GM23338 (cell line): ENCODE measurements around the gene GNPTG. TPM values are rescaled to one million over a fixed set of nuclear protein-coding genes. Genes with fewer than 3 reads are reported as not detected.

Experiments
- ATAC-seq: fragments of 200-7000 bp; cut with Tn5 transposase; 3 replicates; pipeline ENCODE4 v1.9.1; 2020
- DNase-seq: peaks from one replicate; pipeline ENCODE4 v3.0.0-alpha.2; 2015; ENCODE audit warnings: low spot score
- H2AFZ ChIP-seq: fragments of 200-600 bp; sonication (generic); 2 replicates; pipeline ENCODE4 v1.8.0; 2016; ENCODE audit warnings: antibody characterized with exemption, mild to moderate bottlenecking, moderate library complexity
- H3F3A ChIP-seq: fragments of 200-600 bp; sonication (generic); replicated peaks from 2 replicates; pipeline ENCODE4 v1.8.0; 2017; ENCODE audit warnings: antibody characterized with exemption, mixed run types, low read depth
- H3K27ac ChIP-seq: fragments of 200-600 bp; sonication (generic); 2 replicates; pipeline ENCODE4 v1.6.1; 2016; ENCODE audit warnings: low read depth
- H3K27me3 ChIP-seq: fragments of 200-600 bp; sonication (generic); 2 replicates; pipeline ENCODE4 v1.8.0; 2016; ENCODE audit warnings: mild to moderate bottlenecking, mixed run types, moderate library complexity; ENCODE audit not compliant: insufficient read depth
- H3K36me3 ChIP-seq: fragments of 200-600 bp; sonication (generic); 2 replicates; pipeline ENCODE4 v1.8.0; 2016; ENCODE audit warnings: mild to moderate bottlenecking; ENCODE audit not compliant: insufficient read depth
- H3K4me1 ChIP-seq: fragments of 200-600 bp; sonication (generic); 2 replicates; pipeline ENCODE4 v1.8.0; 2016; ENCODE audit warnings: mild to moderate bottlenecking, moderate library complexity; ENCODE audit not compliant: insufficient read depth
- H3K4me2 ChIP-seq: fragments of 200-600 bp; sonication (generic); 2 replicates; pipeline ENCODE4 v1.7.1; 2017; ENCODE audit warnings: mixed run types
- H3K4me3 ChIP-seq: fragments of 200-600 bp; sonication (generic); 2 replicates; pipeline ENCODE4 v1.6.1; 2016; ENCODE audit warnings: mixed run types
- H3K79me2 ChIP-seq: fragments of 200-600 bp; sonication (generic); replicated peaks from 2 replicates; pipeline ENCODE4 v1.8.0; 2017; ENCODE audit warnings: mild to moderate bottlenecking; ENCODE audit not compliant: insufficient read depth
- H3K9me2 ChIP-seq: fragments of 200-600 bp; sonication (generic); 2 replicates; pipeline ENCODE4 v1.8.0; 2017; ENCODE audit not compliant: insufficient read depth
- H4K20me1 ChIP-seq: fragments of 200-600 bp; sonication (generic); replicated peaks from 2 replicates; pipeline ENCODE4 v1.8.0; 2017; ENCODE audit warnings: mild to moderate bottlenecking; ENCODE audit not compliant: insufficient read depth
- H3K27ac Mint-ChIP-seq: 2 replicates; pipeline ENCODE4 v1.8.0; 2020; ENCODE audit warnings: inconsistent platforms, mild to moderate bottlenecking, moderate library complexity, mixed read lengths
- H3K27me3 Mint-ChIP-seq: 3 replicates; pipeline ENCODE4 v1.8.0; 2022; ENCODE audit warnings: low read depth, mild to moderate bottlenecking, moderate library complexity, mixed read lengths, inconsistent platforms; ENCODE audit not compliant: insufficient read depth, poor library complexity
- H3K36me3 Mint-ChIP-seq: 3 replicates; pipeline ENCODE4 v1.8.0; 2021; ENCODE audit warnings: low read depth, mild to moderate bottlenecking, inconsistent platforms, moderate library complexity, mixed read lengths
- H3K4me1 Mint-ChIP-seq: 3 replicates; pipeline ENCODE4 v1.8.0; 2020; ENCODE audit warnings: mild to moderate bottlenecking, inconsistent platforms, mixed read lengths
- H3K4me3 Mint-ChIP-seq: 3 replicates; pipeline ENCODE4 v1.8.0; 2021; ENCODE audit warnings: moderate library complexity, mild to moderate bottlenecking, inconsistent platforms, mixed read lengths
- H3K9me3 Mint-ChIP-seq: 3 replicates; pipeline ENCODE4 v1.8.0; 2020; ENCODE audit warnings: moderate library complexity, mild to moderate bottlenecking, inconsistent platforms, mixed read lengths
- CREB1 ChIP-seq: fragments of 250-450 bp; sonication (Bioruptor Pico); IDR thresholded peaks from 2 replicates; pipeline ENCODE4 v1.5.0; 2020; ENCODE audit warnings: low read depth, mild to moderate bottlenecking, moderate library complexity
- EZH2 ChIP-seq: fragments of 200-600 bp; sonication (generic); IDR thresholded peaks from one replicate; pipeline ENCODE4 v1.8.0; 2017; ENCODE audit warnings: antibody characterized with exemption, mild to moderate bottlenecking, low read depth; ENCODE audit not compliant: unreplicated experiment
- EZH2phosphoT487 ChIP-seq: fragments of 200-600 bp; sonication (generic); IDR thresholded peaks from one replicate; pipeline ENCODE4 v1.8.1; 2018; ENCODE audit warnings: antibody characterized with exemption; ENCODE audit not compliant: unreplicated experiment
- JUNB ChIP-seq: IDR thresholded peaks from one replicate; pipeline ENCODE4 v1.6.1; 2016; ENCODE audit warnings: antibody characterized with exemption; ENCODE audit not compliant: unreplicated experiment
- NANOG ChIP-seq: IDR thresholded peaks from 2 replicates; pipeline ENCODE4 v1.6.1; 2016; ENCODE audit warnings: antibody characterized with exemption, borderline replicate concordance
- POLR2AphosphoS5 ChIP-seq: IDR thresholded peaks from 2 replicates; pipeline ENCODE4 v1.6.1; 2016; ENCODE audit warnings: antibody characterized with exemption, low read depth
- STAT1 ChIP-seq: IDR thresholded peaks from one replicate; pipeline ENCODE4 v1.6.1; 2016; ENCODE audit warnings: antibody characterized with exemption; ENCODE audit not compliant: unreplicated experiment
- ZNF114 ChIP-seq: fragments of 250-450 bp; sonication (Bioruptor Pico); IDR thresholded peaks from 2 replicates; pipeline ENCODE4 v1.5.0; 2020; ENCODE audit warnings: mild to moderate bottlenecking, moderate library complexity
- ZNF331 ChIP-seq: fragments of 250-450 bp; sonication (Bioruptor Pico); IDR thresholded peaks from 2 replicates; pipeline ENCODE4 v1.5.0; 2020; ENCODE audit warnings: low read depth, mild to moderate bottlenecking, moderate library complexity
- polyA plus RNA-seq: library from polyadenylated mRNA; unstranded; fragments of >200 nt; fragmentation: Nextera tagmentation; extraction: Ambion mirVana; gene quantifications from 2 replicates; pipeline ENCODE4 v1.2.1, GENCODE V29; 2016
- total RNA-seq: library from RNA; depleted of rRNA; stranded (reverse); fragments of >200 nt; shearing (Covaris generic); gene quantifications from 2 replicates; pipeline ENCODE4 v1.2.3, GENCODE V29; 2014
- TF ChIP-seq, protein P1 (sequence below): fragments of 250-450 bp; sonication (Bioruptor Pico); IDR thresholded peaks from 2 replicates; pipeline ENCODE4 v1.5.0; 2020; ENCODE audit warnings: mild to moderate bottlenecking, moderate library complexity
- TF ChIP-seq, protein P2 (sequence below): IDR thresholded peaks from 2 replicates; pipeline ENCODE4 v1.6.1; 2016; ENCODE audit warnings: antibody characterized with exemption
- TF ChIP-seq, protein P3 (sequence below), 2 experiments: fragments of 200-600 bp in 1 of 2; sonication (generic) in 1 of 2; conservative IDR thresholded peaks; 2 replicates each; pipeline versions ENCODE4 v1.5.1 to v1.6.1; 2016 to 2017; ENCODE audit warnings: antibody characterized with exemption in 2 of 2, low read depth in 2 of 2, mild to moderate bottlenecking in 2 of 2, moderate library complexity in 1 of 2
- TF ChIP-seq, protein P4 (sequence below): IDR thresholded peaks from one replicate; pipeline ENCODE4 v1.6.1; 2018; ENCODE audit warnings: antibody characterized with exemption; ENCODE audit not compliant: unreplicated experiment

GNPTG gene
- total and polyA plus RNA-seq, 2 experiments from 2014 or later: 23.3 to 41.0 TPM

DNA sequence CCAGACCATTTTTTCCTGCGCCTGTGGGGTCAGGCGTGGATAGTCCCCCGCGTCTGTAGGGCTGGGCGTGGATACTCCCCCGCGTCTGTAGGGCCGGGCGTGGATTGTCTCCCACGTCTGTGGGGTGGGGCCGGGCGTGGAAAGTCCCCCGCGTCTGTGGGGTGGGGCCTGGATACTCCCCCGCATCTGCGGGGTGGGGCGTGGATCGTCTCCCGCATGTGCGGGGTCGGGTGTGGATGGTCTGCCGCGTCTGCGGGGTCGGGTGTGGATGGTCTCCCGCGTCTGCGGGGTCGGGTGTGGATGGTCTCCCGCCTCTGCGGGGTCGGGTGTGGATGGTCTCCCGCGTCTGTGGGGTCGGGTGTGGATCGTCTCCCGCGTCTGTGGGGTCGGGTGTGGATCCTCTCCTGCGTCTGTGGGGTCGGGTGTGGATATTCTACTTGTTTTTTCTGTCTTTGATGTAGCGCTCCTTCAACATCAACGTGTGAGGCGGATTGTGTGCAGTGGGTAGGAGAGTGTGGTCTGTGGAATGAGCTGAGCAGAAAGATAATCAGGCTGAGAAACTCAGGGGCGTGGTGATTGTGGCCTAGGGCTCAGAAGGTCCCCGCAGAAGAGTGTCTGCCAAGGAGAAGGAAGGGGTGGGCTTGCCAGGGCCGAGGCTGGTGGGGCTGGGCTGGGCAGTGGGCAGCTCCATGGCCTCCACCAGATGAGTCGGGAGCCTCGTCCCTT, 3.2 kb downstream of the GNPTG start:
- no peaks in the 10 kb centered on the region for H3K9me2 ChIP-seq
- TF ChIP-seq ZNF114 (no peak), NANOG (no peak), ZNF331 (CRISPR knock-in tag) (no peak), STAT1 (no peak), CREB1 (CRISPR knock-in tag) (no peak), POLR2AphosphoS5 (no peak), JUNB (no peak), EZH2 (no peak), EZH2phosphoT487 (no peak)
- TF ChIP-seq, protein P1, sequence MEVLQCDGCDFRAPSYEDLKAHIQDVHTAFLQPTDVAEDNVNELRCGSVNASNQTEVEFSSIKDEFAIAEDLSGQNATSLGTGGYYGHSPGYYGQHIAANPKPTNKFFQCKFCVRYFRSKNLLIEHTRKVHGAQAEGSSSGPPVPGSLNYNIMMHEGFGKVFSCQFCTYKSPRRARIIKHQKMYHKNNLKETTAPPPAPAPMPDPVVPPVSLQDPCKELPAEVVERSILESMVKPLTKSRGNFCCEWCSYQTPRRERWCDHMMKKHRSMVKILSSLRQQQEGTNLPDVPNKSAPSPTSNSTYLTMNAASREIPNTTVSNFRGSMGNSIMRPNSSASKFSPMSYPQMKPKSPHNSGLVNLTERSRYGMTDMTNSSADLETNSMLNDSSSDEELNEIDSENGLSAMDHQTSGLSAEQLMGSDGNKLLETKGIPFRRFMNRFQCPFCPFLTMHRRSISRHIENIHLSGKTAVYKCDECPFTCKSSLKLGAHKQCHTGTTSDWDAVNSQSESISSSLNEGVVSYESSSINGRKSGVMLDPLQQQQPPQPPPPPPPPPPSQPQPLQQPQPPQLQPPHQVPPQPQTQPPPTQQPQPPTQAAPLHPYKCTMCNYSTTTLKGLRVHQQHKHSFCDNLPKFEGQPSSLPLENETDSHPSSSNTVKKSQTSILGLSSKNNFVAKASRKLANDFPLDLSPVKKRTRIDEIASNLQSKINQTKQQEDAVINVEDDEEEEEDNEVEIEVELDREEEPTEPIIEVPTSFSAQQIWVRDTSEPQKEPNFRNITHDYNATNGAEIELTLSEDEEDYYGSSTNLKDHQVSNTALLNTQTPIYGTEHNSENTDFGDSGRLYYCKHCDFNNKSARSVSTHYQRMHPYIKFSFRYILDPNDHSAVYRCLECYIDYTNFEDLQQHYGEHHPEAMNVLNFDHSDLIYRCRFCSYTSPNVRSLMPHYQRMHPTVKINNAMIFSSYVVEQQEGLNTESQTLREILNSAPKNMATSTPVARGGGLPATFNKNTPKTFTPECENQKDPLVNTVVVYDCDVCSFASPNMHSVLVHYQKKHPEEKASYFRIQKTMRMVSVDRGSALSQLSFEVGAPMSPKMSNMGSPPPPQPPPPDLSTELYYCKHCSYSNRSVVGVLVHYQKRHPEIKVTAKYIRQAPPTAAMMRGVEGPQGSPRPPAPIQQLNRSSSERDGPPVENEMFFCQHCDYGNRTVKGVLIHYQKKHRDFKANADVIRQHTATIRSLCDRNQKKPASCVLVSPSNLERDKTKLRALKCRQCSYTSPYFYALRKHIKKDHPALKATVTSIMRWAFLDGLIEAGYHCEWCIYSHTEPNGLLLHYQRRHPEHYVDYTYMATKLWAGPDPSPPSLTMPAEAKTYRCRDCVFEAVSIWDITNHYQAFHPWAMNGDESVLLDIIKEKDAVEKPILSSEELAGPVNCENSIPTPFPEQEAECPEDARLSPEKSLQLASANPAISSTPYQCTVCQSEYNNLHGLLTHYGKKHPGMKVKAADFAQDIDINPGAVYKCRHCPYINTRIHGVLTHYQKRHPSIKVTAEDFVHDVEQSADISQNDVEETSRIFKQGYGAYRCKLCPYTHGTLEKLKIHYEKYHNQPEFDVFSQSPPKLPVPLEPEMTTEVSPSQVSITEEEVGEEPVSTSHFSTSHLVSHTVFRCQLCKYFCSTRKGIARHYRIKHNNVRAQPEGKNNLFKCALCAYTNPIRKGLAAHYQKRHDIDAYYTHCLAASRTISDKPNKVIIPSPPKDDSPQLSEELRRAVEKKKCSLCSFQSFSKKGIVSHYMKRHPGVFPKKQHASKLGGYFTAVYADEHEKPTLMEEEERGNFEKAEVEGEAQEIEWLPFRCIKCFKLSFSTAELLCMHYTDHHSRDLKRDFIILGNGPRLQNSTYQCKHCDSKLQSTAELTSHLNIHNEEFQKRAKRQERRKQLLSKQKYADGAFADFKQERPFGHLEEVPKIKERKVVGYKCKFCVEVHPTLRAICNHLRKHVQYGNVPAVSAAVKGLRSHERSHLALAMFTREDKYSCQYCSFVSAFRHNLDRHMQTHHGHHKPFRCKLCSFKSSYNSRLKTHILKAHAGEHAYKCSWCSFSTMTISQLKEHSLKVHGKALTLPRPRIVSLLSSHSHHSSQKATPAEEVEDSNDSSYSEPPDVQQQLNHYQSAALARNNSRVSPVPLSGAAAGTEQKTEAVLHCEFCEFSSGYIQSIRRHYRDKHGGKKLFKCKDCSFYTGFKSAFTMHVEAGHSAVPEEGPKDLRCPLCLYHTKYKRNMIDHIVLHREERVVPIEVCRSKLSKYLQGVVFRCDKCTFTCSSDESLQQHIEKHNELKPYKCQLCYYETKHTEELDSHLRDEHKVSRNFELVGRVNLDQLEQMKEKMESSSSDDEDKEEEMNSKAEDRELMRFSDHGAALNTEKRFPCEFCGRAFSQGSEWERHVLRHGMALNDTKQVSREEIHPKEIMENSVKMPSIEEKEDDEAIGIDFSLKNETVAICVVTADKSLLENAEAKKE (CRISPR knock-in tag): no peak
- TF ChIP-seq, protein P2, sequence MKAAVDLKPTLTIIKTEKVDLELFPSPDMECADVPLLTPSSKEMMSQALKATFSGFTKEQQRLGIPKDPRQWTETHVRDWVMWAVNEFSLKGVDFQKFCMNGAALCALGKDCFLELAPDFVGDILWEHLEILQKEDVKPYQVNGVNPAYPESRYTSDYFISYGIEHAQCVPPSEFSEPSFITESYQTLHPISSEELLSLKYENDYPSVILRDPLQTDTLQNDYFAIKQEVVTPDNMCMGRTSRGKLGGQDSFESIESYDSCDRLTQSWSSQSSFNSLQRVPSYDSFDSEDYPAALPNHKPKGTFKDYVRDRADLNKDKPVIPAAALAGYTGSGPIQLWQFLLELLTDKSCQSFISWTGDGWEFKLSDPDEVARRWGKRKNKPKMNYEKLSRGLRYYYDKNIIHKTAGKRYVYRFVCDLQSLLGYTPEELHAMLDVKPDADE: no peak
- TF ChIP-seq, protein P3, sequence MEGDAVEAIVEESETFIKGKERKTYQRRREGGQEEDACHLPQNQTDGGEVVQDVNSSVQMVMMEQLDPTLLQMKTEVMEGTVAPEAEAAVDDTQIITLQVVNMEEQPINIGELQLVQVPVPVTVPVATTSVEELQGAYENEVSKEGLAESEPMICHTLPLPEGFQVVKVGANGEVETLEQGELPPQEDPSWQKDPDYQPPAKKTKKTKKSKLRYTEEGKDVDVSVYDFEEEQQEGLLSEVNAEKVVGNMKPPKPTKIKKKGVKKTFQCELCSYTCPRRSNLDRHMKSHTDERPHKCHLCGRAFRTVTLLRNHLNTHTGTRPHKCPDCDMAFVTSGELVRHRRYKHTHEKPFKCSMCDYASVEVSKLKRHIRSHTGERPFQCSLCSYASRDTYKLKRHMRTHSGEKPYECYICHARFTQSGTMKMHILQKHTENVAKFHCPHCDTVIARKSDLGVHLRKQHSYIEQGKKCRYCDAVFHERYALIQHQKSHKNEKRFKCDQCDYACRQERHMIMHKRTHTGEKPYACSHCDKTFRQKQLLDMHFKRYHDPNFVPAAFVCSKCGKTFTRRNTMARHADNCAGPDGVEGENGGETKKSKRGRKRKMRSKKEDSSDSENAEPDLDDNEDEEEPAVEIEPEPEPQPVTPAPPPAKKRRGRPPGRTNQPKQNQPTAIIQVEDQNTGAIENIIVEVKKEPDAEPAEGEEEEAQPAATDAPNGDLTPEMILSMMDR (conservative IDR thresholded peaks at IDR 0.05; ENCODE audit: low read depth in 2 of 2): no peak
- TF ChIP-seq, protein P4, sequence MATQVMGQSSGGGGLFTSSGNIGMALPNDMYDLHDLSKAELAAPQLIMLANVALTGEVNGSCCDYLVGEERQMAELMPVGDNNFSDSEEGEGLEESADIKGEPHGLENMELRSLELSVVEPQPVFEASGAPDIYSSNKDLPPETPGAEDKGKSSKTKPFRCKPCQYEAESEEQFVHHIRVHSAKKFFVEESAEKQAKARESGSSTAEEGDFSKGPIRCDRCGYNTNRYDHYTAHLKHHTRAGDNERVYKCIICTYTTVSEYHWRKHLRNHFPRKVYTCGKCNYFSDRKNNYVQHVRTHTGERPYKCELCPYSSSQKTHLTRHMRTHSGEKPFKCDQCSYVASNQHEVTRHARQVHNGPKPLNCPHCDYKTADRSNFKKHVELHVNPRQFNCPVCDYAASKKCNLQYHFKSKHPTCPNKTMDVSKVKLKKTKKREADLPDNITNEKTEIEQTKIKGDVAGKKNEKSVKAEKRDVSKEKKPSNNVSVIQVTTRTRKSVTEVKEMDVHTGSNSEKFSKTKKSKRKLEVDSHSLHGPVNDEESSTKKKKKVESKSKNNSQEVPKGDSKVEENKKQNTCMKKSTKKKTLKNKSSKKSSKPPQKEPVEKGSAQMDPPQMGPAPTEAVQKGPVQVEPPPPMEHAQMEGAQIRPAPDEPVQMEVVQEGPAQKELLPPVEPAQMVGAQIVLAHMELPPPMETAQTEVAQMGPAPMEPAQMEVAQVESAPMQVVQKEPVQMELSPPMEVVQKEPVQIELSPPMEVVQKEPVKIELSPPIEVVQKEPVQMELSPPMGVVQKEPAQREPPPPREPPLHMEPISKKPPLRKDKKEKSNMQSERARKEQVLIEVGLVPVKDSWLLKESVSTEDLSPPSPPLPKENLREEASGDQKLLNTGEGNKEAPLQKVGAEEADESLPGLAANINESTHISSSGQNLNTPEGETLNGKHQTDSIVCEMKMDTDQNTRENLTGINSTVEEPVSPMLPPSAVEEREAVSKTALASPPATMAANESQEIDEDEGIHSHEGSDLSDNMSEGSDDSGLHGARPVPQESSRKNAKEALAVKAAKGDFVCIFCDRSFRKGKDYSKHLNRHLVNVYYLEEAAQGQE: no peak
- H3K79me2 ChIP-seq: peaks cover 54% of the 10 kb centered on the region
- peak overlapping the region; percentile 1; the same call in 1 of the 3 replicates for H3K4me3 Mint-ChIP-seq
- no peak overlapping the region for H3K4me2 ChIP-seq
- no peak overlapping the region for H3K4me3 ChIP-seq
- DNase-seq (no peak), ATAC-seq (no peak)
- H3K27ac ChIP-seq: no peak overlapping the region
- H3F3A ChIP-seq: no peaks in the 10 kb centered on the region; the same call in 1 of the 2 replicates
- peaks cover 3% of the 10 kb centered on the region; the same call in 2 of the 3 replicates for H3K9me3 Mint-ChIP-seq
- no peaks in the 10 kb centered on the region for H3K36me3 ChIP-seq
- H3K27ac Mint-ChIP-seq: no peak overlapping the region
- peaks cover 6% of the 10 kb centered on the region for H3K4me1 Mint-ChIP-seq
- H3K27me3 Mint-ChIP-seq: peaks cover 27% of the 10 kb centered on the region
- no peaks in the 10 kb centered on the region for H3K27me3 ChIP-seq
- H3K4me1 ChIP-seq: peaks cover 7% of the 10 kb centered on the region; the same call in 1 of the 2 replicates
- H4K20me1 ChIP-seq: peaks cover 9% of the 10 kb centered on the region
- peaks cover 9% of the 10 kb centered on the region for H3K36me3 Mint-ChIP-seq
- no peak overlapping the region for H2AFZ ChIP-seq
